DMS79 treated with DMSO at 0.1 percent for 48 hours (cell line): ENCODE results near the gene SPDYE4.
"Not testable (repeated sequence)": the region's sequence is repeated elsewhere in the genome, so short reads cannot be mapped to it uniquely, and the experiment has no call there.

ENCODE experiments used
- DNase-seq: peaks from one replicate; lab custom pipeline; 2025; lab: John Stamatoyannopoulos, UW

SPDYE4 gene

DNA sequence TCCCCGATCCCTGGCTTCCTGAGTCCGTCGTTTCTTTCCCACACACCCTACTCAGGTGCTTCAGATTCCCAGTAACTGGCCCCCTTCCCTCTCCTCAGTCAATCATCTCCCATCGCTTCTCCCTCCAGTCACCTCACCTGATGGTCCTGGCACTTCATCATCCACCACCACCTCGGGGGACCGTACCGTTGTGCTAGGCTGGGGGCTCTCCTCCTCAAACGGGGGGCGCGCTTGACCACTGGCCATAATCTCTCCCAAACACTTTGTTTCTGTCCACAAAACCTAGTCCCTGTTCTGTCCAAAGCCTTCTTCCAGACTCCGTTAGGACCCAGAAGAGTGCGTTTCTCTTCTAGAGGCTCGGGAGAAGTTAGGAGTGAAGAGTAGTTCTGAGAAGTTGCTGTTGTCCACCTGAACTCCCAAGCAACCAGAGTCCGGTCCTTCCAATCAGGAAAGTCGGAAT, at the start of gene SPDYE4:
Gene SPDYE4, minus strand, starts transcription at position 410 of the 460 bp plus-strand sequence. Its CDS starts 164 bp downstream, at position 246.
- no peak for DNase-seq

- DNase-seq = no peak
Observed at GRCh38 chr17:8806926-8807550, 48.7 kb upstream of the SPDYE4 start.

DNA sequence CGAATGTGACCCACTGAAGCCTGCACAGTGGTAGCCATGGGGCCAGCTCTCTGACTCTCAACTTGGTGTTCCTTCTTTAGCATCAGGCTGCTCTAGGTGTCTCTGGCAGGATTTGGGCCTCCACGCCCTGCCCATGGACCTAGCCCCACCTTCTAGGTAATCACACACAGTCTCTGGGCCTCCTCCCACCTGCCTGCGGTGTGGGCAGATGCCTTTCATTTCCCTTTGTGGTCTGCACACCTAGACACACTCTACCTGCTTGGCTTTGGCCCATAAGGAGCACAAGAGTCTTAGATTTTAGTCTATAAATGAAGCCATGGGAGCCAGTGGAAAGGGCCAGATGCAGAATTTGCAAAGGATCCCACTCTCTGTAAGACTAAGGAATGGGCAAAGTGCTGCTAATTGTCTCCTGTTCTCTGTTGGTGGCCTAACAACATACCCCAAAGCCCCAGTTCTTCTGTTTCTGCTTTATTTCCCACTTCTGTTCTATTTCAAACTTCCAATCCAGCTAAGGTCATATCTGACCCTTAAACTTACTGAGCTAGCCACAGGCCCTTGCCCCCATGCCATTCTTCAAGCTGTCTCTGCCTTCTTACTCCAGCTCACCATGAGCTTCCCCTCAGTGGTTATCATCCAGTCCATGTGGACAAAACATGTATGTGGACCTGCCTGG, 48.0 kb upstream of the SPDYE4 start:
- DNase-seq = no peak

DNA sequence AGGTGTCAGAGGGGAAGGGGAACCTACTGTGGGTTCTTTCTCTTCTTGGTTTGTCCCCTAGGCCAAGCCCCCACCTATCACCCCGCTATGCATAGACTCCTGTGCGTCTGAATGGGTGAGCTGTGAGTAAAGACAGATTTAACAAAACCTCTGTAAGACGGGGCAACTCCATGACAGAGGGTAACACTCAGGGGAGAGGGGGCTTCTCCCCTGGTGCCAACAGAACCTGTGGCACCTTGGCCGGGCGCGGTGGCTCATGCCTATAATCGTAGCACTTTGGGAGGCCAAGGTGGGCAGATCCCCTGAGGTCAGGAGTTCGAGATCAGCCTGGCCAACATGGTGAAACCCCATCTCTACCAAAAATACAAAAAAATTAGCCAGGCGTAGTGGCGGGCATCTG, 47.0 kb upstream of the SPDYE4 start:
- DNase-seq = not testable (repeated sequence)

- DNase-seq = no peak
Observed at GRCh38 chr17:8803531-8804420, 45.4 kb upstream of the SPDYE4 start.

DNA sequence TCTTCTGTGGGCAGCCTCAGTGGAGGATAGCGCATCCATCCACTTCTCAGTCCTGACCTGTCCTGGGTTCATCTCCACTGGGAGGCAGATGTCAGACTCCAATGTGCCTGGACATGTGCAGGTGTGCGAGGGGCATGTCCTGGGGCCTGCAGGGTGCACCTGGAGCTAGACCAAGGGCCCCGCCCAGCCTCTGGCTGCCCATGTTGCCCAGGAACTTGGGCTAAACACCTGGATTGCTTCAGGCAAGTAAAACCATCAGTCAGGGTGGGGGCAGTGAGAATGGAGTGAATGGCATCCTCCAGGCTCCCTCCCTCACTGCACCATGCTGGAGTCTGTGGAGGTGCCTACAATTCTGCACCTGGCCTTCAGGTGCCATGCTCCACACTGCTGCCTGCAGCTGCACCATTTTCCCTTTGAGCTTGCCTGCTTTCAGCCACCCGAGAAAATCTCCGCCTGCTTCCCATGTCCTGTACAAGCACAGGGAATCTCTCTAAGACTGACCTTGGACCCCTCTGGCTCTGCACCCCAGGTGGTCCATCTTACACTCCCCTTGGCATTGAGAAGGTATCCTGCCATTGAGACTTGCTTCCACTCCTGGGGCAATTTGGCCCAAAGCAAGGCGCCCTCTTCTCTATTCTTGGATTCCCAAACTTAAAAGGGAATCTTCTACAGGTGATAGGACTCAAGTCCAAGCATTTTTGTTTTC, 42.9 kb upstream of the SPDYE4 start:
- no peak for DNase-seq

DNA sequence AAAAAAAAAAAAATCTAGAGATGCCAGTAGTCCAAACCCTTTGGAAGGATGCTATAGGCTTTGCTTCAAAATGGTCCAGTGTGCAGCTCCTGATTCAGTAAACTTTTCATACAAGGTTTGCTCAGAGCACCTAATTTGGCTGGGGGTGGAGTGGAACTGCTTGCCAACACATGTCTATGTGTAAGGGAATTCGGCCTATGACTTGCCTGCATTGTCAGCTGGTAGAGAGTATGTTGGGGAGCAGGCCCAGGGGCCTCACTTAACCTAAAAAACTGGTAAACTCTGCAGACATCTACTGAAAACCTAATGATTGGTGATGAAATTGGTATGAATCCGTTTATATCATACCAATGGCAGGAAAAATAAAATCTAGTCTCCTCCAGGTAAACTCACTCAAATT, 42.3 kb upstream of the SPDYE4 start:
- DNase-seq = no peak

DNA sequence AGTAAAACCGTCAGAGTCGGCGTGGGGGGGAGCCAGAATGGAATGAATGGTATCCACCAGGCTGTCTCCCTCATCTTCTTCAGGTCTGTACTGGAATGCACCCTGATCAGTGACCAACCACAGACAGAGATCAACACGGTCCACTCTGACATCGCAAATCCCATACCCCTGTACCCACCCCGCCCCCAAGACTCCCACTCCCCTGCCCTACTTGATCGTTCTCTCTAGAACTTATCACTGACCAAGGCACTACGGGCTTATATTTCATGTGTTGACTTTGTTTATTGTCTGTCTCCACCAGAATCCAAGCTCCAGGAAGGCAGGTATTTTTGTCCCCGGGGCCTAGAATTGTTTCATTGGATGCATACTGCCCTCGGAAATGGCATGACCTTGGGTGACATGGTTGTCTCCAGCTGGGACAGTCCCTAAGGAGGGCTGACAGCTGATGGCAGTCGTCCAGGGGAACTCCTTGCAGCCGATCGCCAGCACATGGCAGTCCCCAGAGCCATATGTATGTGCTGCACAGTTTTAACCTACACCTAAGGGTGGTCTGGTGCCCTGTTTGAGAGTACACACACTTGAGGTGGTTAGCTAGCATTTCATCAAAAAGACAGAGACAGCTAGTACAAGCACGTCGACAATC, 41.3 kb upstream of the SPDYE4 start:
- no peak for DNase-seq

DNA sequence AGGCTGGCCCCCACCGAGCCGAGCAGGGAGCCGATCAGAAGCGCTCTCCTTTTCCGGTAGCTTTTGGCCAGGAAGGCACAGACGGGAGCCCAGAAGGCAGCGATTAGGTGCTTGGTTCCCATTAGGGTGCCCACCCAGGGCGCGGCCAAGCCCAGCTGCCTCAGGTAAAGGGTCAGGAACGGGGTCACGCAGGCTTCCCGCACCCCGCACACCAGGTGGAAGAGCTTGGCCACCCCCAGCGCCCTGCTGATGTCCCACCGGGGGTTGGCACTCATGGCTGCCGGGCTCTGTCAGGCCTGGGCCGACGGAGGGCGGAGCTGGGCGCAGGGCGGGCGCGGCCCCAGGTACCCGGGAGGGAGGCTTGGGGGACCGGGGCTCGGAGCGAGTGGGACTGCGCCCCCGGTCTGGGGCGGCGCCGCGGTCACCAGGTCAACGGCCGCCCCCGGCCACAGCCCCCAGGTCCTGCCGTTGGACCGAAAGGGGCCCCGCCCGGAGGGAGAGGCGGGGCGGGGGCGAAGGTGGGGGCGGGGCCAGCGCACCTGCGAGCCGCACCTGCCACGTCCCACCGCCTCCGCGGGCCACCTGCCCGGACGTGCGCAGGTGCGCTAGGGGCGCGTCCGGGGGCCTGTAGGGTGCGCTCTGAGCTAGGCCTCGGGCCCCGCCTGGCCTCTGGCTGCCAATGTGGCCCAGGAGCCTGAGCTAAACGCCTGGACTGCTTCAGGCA, 40.7 kb upstream of the SPDYE4 start, which contains the start of gene MFSD6L:
Gene MFSD6L, minus strand, starts transcription at position 520 of the 724 bp plus-strand sequence. Its CDS starts 245 bp downstream, at position 275.
- no peak for DNase-seq

GRCh38 chr17:8798176-8798845, 40.0 kb upstream of the SPDYE4 start:
- DNase-seq = no peak

DNA sequence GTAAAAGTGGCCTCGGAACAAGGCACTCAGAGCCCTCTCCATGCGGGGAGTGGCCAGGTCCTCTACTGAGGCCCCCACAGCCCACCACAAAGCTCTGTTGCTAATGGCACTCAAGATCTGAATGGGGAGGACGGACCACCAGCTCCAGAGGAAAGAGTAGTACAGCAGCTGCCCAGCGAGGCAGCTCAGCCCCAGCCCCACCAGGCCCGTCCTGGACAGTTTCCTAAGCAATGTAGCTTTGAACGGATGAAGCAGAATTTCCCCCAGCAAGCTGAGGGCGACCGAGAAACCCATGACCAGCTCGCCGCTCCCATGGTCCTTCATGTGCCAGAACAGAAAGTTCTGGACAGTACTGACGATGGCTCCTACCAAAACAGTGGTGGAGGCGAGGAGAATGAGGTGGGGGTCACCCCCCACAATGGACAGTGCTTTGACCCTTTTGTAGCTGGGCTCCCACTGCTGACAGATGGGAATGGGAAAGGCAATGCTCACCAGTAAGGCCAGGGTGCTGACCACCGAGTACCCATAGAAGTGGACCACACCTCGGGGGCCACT, 39.4 kb upstream of the SPDYE4 start:
- DNase-seq = no peak

DNA sequence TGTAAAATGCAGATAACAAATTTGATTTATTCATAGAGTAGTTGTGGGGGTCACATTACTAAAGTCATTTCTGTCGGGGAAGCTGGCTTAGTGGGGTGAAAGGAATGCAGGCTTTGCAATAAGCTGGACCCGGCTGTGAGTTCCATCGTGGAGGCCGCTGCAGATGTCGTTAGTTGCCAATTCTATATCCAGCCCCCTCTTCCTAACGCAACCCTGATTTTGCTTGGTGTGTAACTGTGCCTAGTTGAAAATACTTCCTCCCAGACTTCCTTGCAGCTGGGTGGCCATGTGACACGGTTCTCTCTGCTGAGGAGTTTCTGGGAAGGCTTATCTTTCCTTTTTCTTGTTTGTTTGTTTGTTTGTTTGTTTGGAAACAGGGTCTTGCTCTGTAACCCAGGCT, 36.3 kb upstream of the SPDYE4 start:
- no peak for DNase-seq

DNA sequence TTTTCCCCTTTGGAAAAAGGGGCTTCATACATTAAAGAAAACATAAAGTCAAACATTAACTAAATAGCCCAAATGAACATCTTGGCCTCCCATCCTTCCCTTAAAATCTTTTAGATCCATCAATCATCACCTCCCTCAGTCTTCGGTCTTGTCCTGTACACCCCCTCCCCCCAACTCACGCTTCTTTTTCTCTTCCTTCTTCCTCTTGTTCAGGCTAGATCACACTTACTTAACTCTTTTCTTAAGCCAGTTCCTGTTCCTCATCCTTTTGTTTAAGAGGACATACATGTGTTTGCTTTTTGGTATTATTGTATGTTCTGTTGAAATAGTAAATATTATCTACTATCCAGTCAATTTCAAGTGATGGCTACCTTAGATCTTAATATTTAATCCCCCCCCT, 35.3 kb upstream of the SPDYE4 start:
- no peak for DNase-seq

GRCh38 chr17:8792646-8793045, 34.3 kb upstream of the SPDYE4 start:
- no peak for DNase-seq

DNA sequence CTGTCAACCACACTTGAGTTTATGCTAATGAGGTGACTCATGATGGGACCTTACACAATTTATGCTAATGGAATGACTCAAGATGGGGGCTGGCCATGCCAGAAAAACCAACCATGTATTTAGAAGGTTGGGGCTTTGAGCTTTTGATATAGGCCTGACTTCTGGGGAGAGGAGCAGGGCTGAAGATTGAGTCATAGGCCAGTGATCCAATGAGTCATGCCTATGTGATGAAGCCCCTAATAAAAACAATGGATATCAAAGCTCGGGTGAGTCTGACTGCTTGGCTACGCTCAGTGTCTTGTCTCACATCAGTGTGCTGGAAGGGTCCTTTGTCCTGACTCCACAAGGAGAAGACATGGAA, 33.5 kb upstream of the SPDYE4 start:
- no peak for DNase-seq

GRCh38 chr17:8791248-8791909, 33.0 kb upstream of the SPDYE4 start:
- DNase-seq = no peak

GRCh38 chr17:8789743-8790142, 31.4 kb upstream of the SPDYE4 start:
- no peak for DNase-seq

DNA sequence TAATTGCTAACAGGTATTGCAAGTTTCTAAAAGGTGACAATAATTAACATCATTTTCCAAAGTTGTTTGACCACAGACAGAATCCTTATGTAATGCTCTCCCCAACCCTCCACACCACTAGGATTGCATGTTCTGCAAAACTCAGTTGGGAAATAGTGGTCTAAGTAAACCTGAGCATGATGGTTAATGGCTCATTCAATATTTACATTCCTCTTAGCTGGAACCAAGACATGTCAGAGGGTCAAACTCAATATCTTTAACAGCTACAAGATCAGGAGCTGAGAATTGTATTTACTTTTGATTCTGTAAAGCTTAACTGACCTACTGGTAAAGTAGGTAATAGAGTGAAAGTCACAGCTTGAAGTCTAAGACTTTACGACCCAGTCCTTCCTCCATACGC, 30.7 kb upstream of the SPDYE4 start:
- no peak for DNase-seq
